ENCODE data around the gene ACBD4. TPM values are rescaled to one million over a fixed set of nuclear protein-coding genes. Genes with fewer than 3 reads are reported as not detected.

ACBD4 gene
- total and polyA plus RNA-seq, 2 of the 13 experiments (the other 11 are each of a cell fraction or from before 2014, with no cell fraction given), result 16.1 to 26.9 TPM

DNA sequence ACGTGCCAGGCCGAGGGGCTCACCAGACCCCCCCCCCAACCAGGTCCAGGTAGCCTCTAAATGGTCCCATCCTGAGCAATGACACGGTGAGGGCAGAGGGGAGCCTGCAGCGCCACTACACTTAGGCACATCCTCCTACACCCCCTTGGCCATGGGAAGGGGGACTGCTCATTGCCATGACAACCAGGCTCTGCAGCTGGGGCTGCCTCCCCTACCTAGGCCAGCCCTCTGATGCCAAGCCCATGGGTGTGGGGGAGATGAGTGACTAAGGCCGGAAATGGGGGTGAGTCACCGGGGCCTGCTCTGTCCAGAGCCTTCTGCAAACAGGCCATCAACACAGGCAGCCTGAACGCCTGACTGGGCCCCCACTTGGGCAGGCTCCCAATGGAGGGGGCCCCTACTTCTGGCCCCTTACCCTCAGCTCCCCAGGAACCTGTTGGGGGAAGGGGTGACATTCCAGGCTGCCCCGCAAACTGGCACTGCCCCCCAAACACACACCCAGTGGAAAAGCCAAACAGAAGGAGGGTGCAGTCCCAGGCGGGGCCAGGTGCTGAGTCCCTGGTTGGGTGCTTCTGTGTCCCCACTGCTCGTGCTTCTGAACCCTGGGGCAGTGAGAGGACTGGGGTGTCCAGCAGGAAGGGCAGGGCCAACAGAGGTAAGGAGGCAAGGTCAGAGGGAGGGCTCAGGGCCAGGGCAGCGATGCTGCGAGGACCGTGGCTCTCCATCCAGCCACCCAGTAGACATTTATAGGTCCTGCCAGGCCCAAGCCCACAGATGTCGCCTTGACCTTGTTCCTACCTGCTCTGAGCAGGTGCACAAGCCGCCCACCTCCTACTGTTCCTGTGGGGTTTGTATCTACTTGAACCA is 11.3 kb upstream of the ACBD4 start (continued):
- TF ChIP-seq ETV5 (CRISPR knock-in tag; IDR thresholded peaks at IDR 0.05; ENCODE audit: borderline replicate concordance) (peak; percentile 98), ERF (CRISPR knock-in tag; IDR thresholded peaks at IDR 0.05) (peak; percentile 56; the same call in 1 of the 2 replicates), HMG20B (CRISPR knock-in tag; conservative IDR thresholded peaks at IDR 0.05) (0 out of 2 replicates have a peak, but pooled peaks have one; percentile 26), ZNF33B (CRISPR knock-in tag; IDR thresholded peaks at IDR 0.05) (peak; percentile 77; the same call in 1 of the 2 replicates), ZNF550 (CRISPR knock-in tag; IDR thresholded peaks at IDR 0.05; ENCODE audit: borderline replicate concordance) (no peak), PHF21A (CRISPR knock-in tag; IDR thresholded peaks at IDR 0.05) (peak; percentile 66), SOX5 (CRISPR knock-in tag; IDR thresholded peaks at IDR 0.05; ENCODE audit: borderline replicate concordance) (peak; percentile 14), AKAP8 (CRISPR knock-in tag; IDR thresholded peaks at IDR 0.05) (no peak), ZNF205 (CRISPR knock-in tag; IDR thresholded peaks at IDR 0.05) (peak; percentile 66; the same call in 1 of the 2 replicates), ZNF7 (CRISPR knock-in tag; IDR thresholded peaks at IDR 0.05) (no peak), CENPT (CRISPR knock-in tag; IDR thresholded peaks at IDR 0.05; ENCODE audit: low read depth) (no peak), PTBP1 (IDR thresholded peaks at IDR 0.05; ENCODE audit: low read depth, low read length, poor library complexity, severe bottlenecking) (peak; percentile 66), ATF7 (IDR thresholded peaks at IDR 0.05) (no peak), ATF7 (CRISPR knock-in tag; IDR thresholded peaks at IDR 0.05) (peak; percentile 37; the same call in 1 of the 2 replicates), CEBPB (IDR thresholded peaks at IDR 0.05; ENCODE audit: borderline replicate concordance, low read depth, low read length) (no peak), ZNF251 (CRISPR knock-in tag; IDR thresholded peaks at IDR 0.05) (no peak), ZNF816 (CRISPR knock-in tag; IDR thresholded peaks at IDR 0.05; ENCODE audit: borderline replicate concordance) (0 out of 2 replicates have a peak, but pooled peaks have one; percentile 49), ZNF44 (CRISPR knock-in tag; IDR thresholded peaks at IDR 0.05) (peak; percentile 74; the same call in 1 of the 2 replicates), ZNF883 (CRISPR knock-in tag; IDR thresholded peaks at IDR 0.05; ENCODE audit: not compliant biosample characterization) (peak; percentile 74)
- TF ChIP-seq, protein P1, sequence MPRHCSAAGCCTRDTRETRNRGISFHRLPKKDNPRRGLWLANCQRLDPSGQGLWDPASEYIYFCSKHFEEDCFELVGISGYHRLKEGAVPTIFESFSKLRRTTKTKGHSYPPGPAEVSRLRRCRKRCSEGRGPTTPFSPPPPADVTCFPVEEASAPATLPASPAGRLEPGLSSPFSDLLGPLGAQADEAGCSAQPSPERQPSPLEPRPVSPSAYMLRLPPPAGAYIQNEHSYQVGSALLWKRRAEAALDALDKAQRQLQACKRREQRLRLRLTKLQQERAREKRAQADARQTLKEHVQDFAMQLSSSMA (CRISPR knock-in tag; IDR thresholded peaks at IDR 0.05), result 0 out of 2 replicates have a peak, but pooled peaks have one; percentile 0
- TF ChIP-seq, protein P2, sequence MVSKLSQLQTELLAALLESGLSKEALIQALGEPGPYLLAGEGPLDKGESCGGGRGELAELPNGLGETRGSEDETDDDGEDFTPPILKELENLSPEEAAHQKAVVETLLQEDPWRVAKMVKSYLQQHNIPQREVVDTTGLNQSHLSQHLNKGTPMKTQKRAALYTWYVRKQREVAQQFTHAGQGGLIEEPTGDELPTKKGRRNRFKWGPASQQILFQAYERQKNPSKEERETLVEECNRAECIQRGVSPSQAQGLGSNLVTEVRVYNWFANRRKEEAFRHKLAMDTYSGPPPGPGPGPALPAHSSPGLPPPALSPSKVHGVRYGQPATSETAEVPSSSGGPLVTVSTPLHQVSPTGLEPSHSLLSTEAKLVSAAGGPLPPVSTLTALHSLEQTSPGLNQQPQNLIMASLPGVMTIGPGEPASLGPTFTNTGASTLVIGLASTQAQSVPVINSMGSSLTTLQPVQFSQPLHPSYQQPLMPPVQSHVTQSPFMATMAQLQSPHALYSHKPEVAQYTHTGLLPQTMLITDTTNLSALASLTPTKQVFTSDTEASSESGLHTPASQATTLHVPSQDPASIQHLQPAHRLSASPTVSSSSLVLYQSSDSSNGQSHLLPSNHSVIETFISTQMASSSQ (IDR thresholded peaks at IDR 0.05; ENCODE audit: low read depth), result 0 out of 2 replicates have a peak, but pooled peaks have one; percentile 26
- TF ChIP-seq, protein P2 (CRISPR knock-in tag; IDR thresholded peaks at IDR 0.05; ENCODE audit: borderline replicate concordance), result no peak
- TF ChIP-seq, protein P3, sequence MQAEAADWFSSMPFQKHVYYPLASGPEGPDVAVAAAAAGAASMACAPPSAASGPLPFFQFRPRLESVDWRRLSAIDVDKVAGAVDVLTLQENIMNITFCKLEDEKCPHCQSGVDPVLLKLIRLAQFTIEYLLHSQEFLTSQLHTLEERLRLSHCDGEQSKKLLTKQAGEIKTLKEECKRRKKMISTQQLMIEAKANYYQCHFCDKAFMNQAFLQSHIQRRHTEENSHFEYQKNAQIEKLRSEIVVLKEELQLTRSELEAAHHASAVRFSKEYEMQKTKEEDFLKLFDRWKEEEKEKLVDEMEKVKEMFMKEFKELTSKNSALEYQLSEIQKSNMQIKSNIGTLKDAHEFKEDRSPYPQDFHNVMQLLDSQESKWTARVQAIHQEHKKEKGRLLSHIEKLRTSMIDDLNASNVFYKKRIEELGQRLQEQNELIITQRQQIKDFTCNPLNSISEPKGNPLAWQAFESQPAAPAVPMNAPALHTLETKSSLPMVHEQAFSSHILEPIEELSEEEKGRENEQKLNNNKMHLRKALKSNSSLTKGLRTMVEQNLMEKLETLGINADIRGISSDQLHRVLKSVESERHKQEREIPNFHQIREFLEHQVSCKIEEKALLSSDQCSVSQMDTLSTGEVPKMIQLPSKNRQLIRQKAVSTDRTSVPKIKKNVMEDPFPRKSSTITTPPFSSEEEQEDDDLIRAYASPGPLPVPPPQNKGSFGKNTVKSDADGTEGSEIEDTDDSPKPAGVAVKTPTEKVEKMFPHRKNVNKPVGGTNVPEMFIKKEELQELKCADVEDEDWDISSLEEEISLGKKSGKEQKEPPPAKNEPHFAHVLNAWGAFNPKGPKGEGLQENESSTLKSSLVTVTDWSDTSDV (CRISPR knock-in tag; IDR thresholded peaks at IDR 0.05), result no peak
